GM20431 (cell line): ENCODE results near the gene PHLDB2.
"Not testable (repeated sequence)": the region's sequence is repeated elsewhere in the genome, so short reads cannot be mapped to it uniquely, and the experiment has no call there.

ENCODE experiments used
- in situ Hi-C: fragments of 300-500 bp; cut with MseI, MboI; formaldehyde crosslinking; loops from one replicate; pipeline ENCODE4 v1.15.0; 2020; ENCODE audit warnings: low sequenced_read_pairs; ENCODE audit not compliant: unreplicated experiment

Gene PHLDB2

GRCh38 chr3:111859061-111859973 lies at the start of gene PHLDB2:
PHLDB2 (plus strand) TSS chr3:111859265; CDS start chr3:111884078, 24,813 bp downstream.
- in situ Hi-C loops: no loop called here

DNA sequence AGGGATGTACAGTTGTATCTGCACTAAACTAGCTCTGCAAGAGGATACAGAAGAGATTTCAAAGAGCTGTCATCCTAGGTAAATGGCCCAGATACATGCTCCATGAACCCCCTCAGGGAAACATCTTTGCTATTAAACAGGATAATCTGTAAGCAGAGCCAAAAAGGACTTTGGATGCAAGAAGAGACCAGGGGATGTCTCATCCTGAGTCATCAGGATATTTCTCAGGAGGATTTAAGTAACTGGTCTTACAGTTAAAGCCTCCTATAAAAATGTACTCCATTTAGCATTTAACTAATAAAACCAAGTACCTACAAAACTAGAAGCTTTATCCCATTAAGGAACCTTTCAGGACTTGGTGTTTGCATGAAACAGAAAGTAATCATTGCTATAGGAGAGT lies 48.2 kb upstream of the PHLDB2 start:
- in situ Hi-C loops: no loop called here

DNA sequence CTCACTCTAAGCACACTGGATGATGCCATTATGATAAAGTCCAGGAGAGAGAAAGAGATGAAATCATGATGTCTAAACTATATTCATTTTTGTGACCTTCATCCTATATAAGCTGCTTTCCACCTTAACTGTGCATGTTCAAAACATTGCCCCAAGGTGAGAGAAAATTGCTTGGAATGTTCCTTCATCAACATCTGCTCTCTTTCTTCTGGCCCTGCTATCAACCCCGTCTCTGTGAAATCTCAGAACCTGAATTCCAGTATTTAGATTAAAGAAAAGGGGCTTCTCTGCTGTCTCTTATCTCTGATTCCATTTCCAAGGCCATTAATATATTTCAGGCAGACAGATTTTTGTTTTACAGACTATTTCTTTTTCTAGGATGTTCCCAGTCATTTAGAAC lies 47.3 kb upstream of the PHLDB2 start:
- in situ Hi-C loops: no loop called here

DNA sequence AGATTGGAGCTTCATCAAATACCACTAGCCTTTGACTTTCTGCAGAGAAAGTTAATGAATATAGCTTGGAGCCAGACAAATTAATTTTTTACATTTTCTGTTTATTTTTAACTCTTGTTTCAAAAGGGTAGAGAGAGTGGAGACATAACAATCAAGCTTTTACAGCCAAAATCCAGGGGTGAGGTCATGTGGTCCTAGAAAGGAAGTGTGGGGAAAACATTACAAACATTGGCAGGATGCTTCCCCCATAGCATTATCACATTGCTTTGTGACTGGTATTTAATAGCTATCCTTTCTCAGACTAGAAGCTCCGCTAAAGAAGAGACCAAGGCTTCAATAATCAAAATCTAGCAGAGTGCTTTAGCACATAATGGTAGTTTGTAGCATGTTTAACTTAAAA lies 46.4 kb upstream of the PHLDB2 start:
- in situ Hi-C loops: no loop called here

GRCh38 chr3:111813441-111813840 lies 45.6 kb upstream of the PHLDB2 start:
- in situ Hi-C loops: no loop called here

GRCh38 chr3:111813979-111814378 lies 45.1 kb upstream of the PHLDB2 start:
- in situ Hi-C loops: no loop called here

GRCh38 chr3:111816771-111817170 lies 42.3 kb upstream of the PHLDB2 start:
- in situ Hi-C loops: not testable (repeated sequence)

- in situ Hi-C loops: no loop called here
Observed at GRCh38 chr3:111819927-111820326, 39.1 kb upstream of the PHLDB2 start.

GRCh38 chr3:111820651-111821050 lies 38.4 kb upstream of the PHLDB2 start:
- in situ Hi-C loops: no loop called here

DNA sequence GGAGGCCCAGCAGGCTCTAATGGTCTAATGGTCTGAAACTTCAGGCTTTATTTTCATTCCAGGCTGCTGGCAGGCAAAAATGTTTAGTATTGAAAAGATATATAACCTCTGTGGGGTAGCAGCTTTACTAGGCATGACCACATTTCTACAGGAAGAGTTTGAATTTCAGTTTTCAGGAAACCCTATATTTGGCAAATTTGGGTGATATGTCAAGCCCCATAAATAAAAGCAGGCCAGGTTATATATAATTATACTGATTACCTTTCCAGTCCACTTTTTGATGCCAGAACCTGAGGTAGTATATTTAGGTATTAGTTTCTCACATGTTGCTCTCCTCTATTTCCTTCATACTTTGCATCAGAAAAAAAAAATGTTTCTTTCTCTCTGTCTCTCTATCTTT lies 37.2 kb upstream of the PHLDB2 start:
- in situ Hi-C loops: no loop called here

DNA sequence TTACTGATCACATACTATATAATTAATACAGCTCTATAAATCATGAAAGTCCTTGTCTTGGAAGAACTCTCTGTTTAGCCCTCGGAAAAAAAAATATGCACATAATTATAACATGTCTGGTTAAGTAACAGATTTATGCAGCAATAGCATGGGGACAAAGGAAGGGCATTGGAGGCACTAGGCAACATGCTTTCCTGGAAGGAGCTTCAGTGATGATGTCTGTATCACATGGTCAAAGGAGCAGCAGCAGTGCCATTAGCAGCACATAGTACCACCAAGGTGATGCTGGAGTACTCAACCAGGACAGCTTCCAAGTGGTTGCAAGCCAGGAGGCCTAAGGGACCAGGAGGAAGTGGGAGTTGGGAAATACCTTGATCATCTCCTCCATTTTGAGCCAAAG lies 36.3 kb upstream of the PHLDB2 start:
- in situ Hi-C loops: no loop called here

DNA sequence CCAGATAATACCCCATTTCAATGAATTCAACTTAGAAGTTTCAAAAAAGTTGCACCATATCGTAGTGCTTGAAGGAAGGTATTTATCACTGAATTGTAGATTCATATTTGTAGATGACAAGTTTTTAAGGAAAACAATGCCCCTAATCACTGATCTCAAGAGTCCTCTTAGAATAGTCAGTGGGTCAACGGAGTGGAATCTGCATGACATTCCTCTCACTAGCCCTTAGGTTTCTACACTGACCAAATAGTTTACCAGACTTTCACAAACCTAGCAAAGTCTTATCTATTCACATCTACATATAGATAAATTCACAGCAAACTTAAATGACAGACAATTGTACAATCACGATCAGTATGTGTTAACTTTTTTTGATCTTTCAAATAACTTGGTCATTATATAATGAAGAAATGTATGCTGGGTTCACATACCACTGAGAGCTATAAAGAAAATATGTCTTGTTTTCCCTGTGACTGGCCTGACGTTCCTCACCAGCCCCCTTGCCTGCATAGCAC lies 35.7 kb upstream of the PHLDB2 start:
- in situ Hi-C loops: no loop called here

GRCh38 chr3:111824351-111824750 lies 34.7 kb upstream of the PHLDB2 start:
- in situ Hi-C loops: no loop called here

DNA sequence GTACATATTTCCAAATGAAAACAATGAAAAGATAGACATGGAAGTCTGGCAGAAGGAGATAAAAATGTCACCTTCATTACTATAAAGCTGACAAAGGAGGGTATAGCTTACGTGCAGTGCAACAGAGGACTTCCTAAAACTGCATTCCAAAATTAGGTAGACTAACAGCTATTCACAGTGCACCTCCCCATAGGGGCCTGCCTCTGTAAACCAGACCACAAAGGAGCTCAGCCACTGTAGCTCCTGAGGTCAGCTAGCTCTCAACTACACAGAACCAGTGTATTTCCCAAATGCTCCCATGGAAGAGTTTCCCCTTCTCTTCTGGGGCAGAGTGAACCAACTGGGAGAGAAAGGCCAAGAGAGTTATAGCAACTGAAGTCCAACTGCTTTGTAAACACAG lies 31.2 kb upstream of the PHLDB2 start:
- in situ Hi-C loops: no loop called here

GRCh38 chr3:111828530-111828929 lies 30.5 kb upstream of the PHLDB2 start:
- in situ Hi-C loops: no loop called here

DNA sequence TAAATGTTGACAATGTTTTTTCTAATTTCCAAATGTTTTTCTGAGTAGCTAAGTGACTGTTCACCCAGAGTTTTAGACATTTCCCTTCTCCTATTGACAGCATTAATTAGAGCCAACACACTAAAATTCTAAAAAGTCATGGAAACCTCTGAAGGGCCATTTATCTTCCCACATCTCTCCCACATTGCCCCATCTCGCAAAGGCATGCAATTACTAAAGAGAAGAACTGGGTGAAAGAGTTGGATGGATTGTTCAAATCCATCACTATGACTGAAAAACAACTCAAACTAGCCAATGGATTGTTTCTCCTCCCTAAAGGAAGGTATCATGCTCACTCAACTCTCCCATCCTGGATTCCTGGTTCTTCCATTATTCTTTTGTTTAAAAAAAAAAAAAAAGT lies 30.0 kb upstream of the PHLDB2 start:
- in situ Hi-C loops: no loop called here

DNA sequence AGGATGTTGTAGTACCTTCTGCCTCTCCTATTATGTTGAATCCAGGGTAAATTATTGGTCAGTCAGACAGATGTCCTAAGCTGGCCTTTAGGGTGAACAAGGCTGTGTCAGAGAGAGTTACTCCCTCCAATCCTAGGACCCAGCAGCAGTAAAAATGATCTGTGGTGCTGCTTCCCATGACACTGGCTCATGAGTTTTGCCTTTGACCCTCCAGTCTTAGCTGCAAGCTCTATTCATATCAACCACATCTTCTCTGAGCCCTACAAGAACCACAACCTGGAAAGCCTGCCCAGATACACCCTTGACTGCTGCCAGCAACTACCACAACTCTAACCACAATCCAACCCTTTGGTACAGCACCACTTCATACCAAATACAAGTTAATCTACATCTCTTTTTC lies 27.2 kb upstream of the PHLDB2 start:
- in situ Hi-C loops: no loop called here

DNA sequence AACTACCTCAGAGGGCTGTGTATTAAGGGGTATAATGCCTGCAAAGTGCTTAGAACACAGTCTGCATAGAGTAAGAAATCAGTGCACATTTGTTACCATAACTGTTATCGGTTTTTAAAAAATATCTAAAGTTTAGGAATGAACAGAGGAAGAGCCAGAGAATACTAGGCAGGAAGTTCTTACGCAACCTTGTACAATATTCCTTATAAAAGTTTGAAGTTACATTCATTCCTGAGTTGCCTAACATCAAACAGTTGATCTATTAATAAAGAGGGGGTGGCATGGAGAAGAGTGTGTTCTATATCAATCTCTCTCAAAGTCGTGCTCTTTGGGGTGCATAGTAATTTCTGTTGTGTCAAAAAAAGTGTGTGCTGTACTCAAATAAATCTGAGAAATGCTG lies 22.0 kb upstream of the PHLDB2 start:
- in situ Hi-C loops: no loop called here

DNA sequence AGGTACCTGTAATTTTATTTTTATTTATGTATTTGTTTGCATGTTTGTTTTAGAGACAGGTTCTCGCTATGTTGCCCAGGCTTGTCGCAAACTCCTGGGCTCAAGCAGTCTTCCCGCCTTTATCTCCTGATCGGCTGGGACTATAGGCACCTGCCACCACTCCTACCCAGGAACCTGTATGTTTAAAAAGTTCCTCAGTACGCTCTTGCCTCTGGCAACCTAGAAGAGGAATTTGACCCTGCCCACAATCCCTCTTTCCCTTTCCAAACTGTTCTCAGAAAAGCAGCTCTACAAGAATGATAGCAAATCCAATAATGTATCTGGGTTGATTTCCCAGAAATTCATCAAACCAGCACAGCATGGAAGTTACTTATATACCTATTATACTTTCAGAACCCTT lies 20.9 kb upstream of the PHLDB2 start:
- in situ Hi-C loops: no loop called here

- in situ Hi-C loops: no loop called here
Observed at GRCh38 chr3:111846039-111846438, 13.0 kb upstream of the PHLDB2 start.

- in situ Hi-C loops: no loop called here
Observed at GRCh38 chr3:111846717-111847116, 12.3 kb upstream of the PHLDB2 start.

- in situ Hi-C loops: no loop called here
Observed at GRCh38 chr3:111848283-111848682, 10.8 kb upstream of the PHLDB2 start.
